NCI-H345 (cell line): Measurements from ENCODE around the gene COL5A3.
"Not testable (repeated sequence)": the region's sequence is repeated elsewhere in the genome, so short reads cannot be mapped to it uniquely, and the experiment has no call there.

Experiments used
- DNase-seq: peaks from one replicate; lab custom pipeline; 2025; lab: John Stamatoyannopoulos, UW

Gene COL5A3

DNA sequence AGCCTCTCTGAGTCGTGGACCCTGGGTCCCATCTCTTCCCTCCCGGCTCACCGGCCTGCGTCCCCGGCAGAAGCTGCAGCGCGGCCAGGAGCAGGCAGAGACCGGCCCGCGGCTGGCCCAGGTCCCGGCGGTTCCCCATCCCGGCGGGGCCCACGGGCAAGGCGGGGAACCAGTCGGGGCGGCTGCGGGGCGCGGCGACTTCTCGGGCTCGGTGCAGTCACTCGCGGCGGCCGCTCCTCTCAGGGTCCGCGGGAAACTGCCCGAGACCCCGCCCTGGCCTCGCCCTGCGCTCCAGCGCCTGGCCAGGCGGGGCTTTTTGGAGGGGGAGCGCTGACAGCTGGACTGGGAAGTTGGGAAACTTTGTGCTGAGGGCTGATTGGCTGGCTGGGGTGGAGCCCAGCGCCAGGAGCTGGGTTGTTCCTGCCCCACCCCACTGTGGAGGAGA lies at the start of gene COL5A3:
Gene COL5A3, minus strand, starts transcription at position 258 of the 445 bp plus-strand sequence. Its CDS starts 119 bp downstream, at position 139.
- no peak for DNase-seq

- no peak for DNase-seq
Observed at GRCh38 chr19:10052602-10053360, 42.5 kb upstream of the COL5A3 start.

DNA sequence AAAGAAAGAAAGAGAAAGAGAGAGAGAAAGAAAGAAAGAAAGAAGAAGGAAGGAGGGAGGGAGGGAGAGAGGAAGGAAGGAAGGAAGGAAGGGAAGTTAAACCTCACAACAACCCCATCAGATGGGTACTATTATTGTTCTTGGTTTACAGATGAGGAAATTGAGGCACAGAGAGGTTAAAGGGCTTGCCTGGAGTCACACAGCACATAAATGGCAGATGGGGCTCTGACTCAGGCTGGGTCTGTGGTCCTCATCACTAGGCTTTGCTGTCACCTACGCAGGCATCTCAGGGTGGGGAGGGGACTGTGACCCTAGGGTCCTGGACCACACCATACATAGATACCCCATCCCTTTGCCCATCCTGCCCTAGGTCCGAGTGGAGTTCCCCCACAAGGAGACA lies 39.3 kb upstream of the COL5A3 start:
- no peak for DNase-seq

DNA sequence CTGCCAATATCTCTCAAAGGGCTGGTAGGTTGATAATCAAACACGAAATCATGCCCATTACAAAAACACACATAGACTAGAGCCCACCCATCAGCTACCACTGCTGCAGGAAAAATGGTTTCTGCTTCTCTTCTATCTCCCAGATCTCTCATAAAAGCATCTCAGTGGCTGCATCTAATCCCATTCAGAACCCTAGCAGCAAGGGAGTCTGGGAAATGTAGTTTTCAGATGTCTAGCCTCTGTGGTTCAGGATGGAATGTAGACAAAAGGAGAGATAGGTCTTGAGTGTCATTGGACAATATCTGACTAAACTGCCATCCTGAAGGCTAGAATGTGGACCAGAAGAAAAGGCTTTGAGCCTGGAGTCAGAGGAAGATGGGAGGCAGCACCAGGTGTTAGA lies 35.1 kb upstream of the COL5A3 start:
- no peak for DNase-seq

GRCh38 chr19:10044390-10044789 lies 34.1 kb upstream of the COL5A3 start:
- DNase-seq, result no peak

DNA sequence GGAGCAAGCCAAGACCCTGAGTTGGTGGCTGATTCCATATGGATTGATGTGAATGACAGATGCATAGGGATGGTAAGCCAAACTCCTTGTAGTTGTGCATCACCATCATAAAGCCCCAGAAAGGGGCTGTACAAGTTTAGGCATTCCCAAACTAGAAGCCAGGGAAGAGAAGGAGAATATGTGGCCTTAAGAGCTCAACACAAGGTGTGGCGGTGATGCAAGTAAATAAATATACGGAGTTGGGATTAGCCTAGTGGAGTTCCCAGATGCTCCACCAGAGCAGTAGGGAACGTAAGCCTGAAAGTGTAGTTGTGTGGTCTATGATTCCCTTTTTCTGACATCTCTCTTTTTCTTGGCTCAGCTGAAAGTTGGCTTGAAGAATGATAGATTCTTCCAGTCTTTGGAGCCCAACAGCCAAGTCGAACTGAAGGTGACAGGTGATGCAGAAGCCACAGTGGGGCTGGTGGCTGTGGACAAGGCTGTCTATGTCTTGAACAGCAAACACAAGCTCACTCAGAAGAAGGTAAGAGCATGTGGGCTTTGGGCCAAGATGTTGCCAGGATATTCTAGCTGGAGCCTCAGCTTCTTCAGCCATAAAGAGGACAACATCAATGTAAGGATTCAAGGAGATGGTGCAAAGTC lies 33.1 kb upstream of the COL5A3 start:
- DNase-seq, result peak; percentile 10

GRCh38 chr19:10037809-10038208 lies 27.5 kb upstream of the COL5A3 start:
- no peak for DNase-seq

DNA sequence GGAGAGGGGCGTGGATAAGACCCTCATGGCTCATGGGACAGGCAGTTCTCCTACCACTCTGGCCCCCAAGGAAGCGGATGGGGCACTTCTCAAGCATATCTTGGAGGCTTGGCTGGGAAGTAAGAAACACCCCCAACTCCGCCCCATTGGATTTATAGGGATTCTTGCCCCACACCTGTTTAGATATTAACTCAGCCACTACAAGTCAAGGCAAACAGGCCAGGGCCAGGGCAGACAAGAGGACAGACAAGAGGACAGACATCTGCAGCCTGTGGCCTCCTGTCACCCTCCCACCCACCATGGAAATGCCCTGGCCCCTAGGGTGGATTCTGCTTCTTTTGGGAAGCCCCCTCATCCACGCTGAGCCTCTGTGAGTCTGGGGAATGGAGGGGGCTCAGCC lies 27.1 kb upstream of the COL5A3 start:
- no peak for DNase-seq

DNA sequence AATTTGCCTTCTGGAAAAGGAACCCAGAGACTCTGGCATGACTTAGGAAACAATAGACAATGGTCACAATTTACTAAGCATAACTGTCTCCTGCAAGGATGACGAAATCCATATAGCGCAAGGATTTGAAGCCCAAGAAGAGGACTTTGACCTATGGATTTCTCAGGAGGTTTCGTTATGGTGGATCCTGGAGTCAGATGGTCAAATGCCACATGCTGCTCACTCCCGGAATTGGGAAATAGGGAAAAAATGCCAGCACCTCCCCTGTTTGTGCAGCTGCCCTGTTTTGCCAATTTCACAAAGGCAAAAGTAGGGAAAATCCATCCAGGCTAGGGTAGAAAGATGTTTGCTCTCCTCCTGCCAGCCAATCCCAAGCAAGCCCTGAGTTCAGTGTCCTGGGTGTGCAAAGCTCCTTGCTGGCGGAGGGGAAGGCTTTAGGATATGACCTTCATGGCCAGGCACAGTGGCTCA lies 26.3 kb upstream of the COL5A3 start:
- DNase-seq, result no peak

- no peak for DNase-seq
Observed at GRCh38 chr19:10033614-10034013, 23.3 kb upstream of the COL5A3 start.

DNA sequence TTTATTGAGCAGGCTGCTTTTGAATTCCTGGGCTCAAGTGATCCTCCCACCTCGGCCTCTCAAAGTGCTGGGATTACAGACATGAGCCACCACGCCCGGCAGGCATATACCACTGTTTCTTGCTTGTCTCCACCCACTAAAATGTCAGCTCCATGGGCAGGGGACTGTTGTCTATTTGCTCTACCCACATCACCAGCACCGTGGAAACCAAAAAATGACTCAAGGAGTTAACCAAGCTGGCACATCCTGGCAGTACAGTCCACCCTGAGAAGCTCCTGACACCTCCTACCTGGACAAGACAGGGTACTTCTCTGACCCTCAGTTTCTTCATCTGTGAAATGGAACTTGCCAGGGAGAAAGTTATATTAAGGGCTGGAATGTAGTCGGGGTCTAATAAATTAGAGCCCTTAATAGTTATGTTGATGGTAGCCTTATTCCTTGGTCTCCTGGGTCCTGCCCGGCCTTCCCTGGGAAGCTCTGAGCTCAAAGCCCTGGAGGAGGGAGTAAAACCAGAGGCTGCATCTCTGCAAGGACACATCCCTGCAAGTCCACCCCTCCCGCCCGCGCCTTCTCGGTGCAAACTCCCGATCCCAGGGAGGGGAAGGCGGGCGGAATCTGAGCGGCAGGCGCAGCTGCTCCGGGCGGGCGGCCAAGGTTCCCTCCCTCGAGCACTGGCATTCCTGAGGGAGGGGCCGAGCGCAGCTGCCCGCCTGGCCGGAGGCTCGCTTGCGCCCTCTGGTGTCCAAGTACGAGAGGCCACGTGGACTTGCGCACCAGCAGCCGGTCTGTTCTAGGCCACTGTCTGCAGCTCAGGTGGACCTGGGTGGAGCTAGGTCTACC lies 17.1 kb upstream of the COL5A3 start:
- peak; percentile 89 for DNase-seq

DNA sequence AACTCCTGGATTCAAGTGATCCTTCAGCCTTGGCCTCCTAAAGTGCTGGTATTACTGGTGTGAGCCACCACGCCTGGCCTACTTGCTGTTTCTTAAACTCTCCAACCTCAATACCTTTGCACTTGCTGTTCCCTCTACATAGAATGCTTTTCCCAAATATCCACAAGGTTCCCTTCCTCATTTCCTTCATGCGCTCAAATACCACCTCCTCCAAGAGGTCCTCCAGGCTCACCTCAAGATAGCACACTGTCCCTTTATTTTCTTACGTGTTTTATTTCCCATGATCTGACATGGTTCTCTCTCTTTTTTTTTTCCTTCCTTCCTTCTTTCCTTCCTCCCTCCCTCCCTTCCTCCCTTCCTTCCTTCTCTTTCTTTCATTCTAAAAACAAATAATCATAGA lies 16.4 kb upstream of the COL5A3 start:
- DNase-seq, result no peak

- not testable (repeated sequence) for DNase-seq
Observed at GRCh38 chr19:10023096-10023495, 12.8 kb upstream of the COL5A3 start.

DNA sequence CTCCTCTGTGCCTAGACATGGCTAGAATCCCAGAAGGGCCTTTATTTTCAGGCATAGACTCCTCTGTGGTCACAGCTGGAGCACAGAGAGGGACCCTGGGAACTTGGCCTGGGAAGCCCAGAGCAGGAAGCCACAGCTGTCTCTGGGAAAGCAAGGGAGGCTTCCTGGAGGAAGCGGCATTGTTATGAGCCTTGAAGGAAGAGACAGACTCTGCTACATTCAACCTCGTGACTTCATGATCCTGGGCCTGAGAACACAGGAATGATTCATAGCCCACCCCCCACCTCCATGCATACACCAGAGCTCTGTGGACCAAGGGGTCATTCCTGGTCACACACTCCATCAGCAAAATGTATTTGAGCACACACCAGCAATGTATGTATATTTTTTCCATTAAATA lies 11.6 kb upstream of the COL5A3 start:
- DNase-seq, result no peak

GRCh38 chr19:10021446-10021845 lies 11.1 kb upstream of the COL5A3 start:
- DNase-seq, result no peak

DNA sequence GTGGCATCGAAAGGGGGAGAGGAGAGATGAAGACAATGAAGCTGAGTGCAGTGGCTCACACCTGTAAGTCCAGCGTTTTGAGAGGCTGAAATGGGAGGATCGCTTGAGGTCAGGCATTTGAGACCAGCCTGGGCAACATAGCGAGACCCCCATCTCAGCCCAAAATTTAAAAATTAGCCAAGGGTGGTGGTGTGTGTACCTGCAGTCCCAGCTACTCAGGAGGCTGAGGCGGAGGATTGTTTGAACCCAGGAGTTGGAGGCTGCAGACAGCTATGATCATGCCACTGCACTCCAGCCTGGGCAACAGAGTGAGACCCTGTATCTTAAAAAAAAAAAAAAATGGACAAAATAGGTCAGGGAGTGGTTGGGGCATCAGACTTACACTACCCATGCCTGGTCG lies 10.5 kb upstream of the COL5A3 start:
- no peak for DNase-seq

GRCh38 chr19:10019246-10019645 lies 8.9 kb upstream of the COL5A3 start:
- DNase-seq, result no peak

DNA sequence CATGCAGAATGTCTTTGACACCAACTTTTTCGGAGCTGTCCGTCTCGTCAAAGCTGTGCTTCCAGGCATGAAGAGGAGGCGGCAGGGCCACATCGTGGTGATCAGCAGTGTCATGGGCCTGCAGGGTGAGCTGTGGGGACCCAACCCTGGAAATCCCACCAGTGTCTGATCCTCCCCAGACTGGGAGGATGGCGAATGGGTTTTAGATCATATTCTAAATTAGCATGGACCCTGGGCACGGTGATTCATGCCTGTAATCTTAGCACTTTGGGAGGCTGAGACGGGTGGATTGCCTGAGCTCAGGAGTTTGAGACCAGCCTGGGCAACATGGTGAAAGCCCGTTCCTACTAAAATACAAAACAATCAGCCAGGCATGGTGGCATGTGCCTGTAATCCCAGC lies 8.5 kb upstream of the COL5A3 start:
- no peak for DNase-seq

GRCh38 chr19:10018263-10018662 lies 8.0 kb upstream of the COL5A3 start:
- no peak for DNase-seq

DNA sequence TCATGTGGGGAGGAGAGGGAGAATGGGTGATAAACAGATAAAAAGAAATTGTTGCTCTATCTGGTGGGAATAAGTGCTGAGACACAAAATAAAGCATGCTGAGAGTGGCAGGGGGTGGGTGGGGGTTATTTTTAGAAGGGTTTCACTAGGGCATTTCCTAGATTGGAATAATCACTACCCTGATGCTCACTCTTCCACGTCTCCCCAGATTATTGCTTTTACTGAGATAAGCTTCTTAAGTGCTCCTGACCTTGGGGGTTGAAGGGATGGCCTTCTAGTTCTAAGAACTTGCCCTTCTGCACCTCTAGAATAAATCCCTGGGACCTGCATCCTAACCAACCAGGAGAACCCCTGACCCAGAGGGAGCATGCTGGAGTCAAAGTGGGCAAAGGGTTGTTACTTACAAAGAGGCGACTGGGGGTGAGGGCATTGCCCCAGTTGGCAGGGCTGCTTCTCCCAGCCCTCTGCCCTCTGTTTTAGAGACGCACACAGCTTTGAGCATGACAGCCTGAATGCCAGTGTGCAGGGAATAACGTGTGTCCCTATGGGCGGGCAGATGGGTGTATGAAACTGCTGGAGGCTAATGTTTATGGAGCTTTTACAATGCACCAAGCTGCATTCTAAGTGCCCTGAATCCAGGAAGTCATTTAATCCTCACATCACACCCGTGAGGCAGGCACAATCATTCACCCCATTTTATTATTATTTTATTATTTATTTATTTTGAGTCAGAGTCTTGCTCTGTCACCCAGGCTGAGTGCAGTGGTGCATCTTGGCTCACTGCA lies 3.7 kb upstream of the COL5A3 start:
- DNase-seq, result no peak

- no peak for DNase-seq
Observed at GRCh38 chr19:10013316-10013715, 3.0 kb upstream of the COL5A3 start, which contains the start of gene RDH8. RDH8 (plus strand) TSS chr19:10013483; CDS start chr19:10013498, 15 bp downstream.

DNA sequence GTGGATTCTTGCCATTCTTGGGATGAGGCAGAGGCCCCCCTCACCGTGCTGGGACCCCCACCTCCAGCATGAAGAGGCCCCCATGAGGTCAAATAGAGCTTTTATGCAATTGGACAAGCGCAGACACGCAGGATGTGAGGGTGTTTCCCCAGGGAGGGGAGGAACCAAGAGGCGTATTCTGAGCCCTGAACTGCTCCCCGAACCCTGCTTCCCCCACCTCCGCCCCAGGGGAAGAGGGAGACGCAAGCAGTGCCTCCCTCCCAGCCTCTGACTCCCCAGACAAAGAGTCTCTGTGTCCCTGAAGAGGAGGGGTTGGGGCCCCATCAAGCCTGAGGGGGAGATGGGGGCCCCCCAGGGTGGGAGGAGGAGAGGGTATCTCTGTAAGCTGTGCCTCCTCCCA lies 1.7 kb upstream of the COL5A3 start:
- no peak for DNase-seq
